Cardiac fibroblast (primary cell): ENCODE measurements around the gene HOXB4.

ENCODE experiments used
- DNase-seq, 2 donors: peaks; one replicate each; pipeline versions ENCODE4 v3.0.0 to v3.0.0-alpha.2; 2010; ENCODE audit warnings: low read depth in 2 of 2
- H3K4me3 ChIP-seq, 2 donors: replicated peaks in 1 of 2; 1 replicate in 1 of 2; 2 replicates in 1 of 2; pipeline ENCODE4 v1.5.1; 2011; ENCODE audit warnings: low read depth in 2 of 2, low read length in 2 of 2, mild to moderate bottlenecking in 2 of 2, moderate library complexity in 1 of 2
- TF ChIP-seq, protein P1 (sequence below): IDR thresholded peaks from one replicate; pipeline ENCODE4 v1.5.1; 2011; ENCODE audit warnings: low read depth, mild to moderate bottlenecking, low read length, inconsistent platforms

Gene HOXB4

DNA sequence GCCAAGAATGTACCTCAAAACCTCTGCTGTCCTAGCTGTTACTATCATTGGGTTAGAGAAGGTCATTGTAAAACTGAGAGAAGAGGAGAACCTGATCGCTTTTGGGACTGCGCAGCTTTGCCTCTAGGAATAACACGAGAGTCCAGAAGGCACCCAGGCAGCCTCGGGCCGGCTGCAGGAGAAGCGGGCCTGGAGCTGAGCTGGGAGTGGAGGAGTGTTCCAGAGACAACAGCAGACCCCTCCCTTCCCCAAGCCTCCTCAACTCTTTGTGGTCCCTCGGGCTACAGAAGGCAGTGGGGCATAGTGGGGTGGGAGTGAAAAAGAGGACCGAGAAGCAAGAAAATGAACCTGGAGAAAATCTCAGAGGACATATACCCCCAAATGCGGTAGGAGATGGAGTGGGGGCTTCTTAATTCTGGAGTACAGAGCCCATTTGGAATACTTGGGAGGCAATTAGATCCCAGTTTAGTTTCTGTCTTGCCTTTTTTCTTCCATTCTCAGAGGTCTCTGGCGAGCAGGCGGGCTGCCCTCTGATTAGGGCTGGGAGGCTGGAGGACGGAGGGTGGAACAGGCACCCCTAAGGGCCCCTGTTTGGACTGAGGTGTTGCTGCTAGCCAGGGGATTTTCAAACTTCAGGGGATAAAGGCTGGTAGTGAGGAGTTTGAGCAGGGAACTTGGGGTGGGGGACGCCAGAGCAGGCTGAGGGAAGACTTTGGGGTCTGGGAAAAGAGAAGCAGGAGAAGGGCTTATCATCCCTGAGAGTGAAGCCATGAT lies 19.9 kb downstream of the HOXB4 start:
- TF ChIP-seq, protein P1, sequence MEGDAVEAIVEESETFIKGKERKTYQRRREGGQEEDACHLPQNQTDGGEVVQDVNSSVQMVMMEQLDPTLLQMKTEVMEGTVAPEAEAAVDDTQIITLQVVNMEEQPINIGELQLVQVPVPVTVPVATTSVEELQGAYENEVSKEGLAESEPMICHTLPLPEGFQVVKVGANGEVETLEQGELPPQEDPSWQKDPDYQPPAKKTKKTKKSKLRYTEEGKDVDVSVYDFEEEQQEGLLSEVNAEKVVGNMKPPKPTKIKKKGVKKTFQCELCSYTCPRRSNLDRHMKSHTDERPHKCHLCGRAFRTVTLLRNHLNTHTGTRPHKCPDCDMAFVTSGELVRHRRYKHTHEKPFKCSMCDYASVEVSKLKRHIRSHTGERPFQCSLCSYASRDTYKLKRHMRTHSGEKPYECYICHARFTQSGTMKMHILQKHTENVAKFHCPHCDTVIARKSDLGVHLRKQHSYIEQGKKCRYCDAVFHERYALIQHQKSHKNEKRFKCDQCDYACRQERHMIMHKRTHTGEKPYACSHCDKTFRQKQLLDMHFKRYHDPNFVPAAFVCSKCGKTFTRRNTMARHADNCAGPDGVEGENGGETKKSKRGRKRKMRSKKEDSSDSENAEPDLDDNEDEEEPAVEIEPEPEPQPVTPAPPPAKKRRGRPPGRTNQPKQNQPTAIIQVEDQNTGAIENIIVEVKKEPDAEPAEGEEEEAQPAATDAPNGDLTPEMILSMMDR: no peak
- H3K4me3 ChIP-seq: no peak overlapping the region
- no peak for DNase-seq

DNA sequence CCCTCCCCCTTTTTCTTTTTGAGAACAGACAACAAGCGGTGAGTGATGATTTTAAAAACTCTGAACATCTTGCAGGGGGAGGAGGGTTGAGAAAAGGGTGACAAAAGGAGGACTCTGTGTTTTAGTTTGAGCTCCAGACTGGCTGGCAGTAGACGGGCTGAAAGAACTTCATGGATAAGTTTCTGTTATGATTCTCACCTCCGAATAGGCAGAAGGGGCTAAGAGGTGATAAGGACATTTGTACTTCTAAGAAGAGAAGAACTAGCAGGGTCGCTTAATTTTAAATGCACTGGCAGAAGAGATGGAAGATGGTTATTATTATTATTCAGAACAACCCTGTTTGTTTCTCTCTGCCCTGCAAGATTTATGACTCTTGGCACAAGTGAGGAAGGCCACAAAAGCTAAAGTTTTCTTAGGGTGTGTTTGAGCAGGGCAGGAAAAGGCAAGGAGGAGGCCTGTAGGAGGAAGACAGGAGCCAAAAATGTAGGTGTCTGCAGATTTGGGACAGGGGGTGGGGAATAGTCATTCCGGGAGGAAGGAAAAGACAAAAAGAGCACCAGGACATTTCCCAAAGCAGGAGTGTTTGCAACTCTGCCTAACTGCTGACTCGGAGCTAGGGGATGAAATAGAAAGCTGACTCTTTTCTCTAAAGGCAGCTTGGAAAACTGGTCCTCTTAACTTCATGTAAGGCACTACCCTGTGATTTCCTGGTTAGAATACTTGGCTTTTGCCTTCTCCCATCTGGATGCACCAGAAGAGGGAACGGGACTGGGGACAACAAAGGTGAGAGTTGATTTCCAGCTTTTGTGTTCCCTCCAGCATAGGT lies 21.4 kb downstream of the HOXB4 start:
- TF ChIP-seq, protein P1: no peak
- no peak for DNase-seq
- H3K4me3 ChIP-seq: no peak overlapping the region

DNA sequence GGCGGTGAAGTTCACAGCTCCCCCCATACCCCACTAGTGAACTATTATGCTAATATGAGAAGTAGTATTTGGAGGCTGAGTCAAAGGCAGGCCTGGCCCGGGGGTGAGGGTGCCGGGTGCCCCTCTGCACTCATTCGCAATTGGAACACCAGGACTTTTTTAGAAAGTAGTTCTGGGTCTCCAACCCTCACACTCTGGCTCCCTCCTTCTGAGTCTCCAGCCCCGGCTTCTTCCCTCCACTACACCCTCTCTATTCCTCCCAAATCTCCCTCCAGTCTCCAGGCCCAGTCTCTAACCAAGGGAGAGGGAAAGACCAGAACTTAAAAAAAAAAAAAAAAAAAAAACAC lies 21.9 kb downstream of the HOXB4 start:
- DNase-seq: no peak
- H3K4me3 ChIP-seq: no peak overlapping the region
- TF ChIP-seq, protein P1: no peak

DNA sequence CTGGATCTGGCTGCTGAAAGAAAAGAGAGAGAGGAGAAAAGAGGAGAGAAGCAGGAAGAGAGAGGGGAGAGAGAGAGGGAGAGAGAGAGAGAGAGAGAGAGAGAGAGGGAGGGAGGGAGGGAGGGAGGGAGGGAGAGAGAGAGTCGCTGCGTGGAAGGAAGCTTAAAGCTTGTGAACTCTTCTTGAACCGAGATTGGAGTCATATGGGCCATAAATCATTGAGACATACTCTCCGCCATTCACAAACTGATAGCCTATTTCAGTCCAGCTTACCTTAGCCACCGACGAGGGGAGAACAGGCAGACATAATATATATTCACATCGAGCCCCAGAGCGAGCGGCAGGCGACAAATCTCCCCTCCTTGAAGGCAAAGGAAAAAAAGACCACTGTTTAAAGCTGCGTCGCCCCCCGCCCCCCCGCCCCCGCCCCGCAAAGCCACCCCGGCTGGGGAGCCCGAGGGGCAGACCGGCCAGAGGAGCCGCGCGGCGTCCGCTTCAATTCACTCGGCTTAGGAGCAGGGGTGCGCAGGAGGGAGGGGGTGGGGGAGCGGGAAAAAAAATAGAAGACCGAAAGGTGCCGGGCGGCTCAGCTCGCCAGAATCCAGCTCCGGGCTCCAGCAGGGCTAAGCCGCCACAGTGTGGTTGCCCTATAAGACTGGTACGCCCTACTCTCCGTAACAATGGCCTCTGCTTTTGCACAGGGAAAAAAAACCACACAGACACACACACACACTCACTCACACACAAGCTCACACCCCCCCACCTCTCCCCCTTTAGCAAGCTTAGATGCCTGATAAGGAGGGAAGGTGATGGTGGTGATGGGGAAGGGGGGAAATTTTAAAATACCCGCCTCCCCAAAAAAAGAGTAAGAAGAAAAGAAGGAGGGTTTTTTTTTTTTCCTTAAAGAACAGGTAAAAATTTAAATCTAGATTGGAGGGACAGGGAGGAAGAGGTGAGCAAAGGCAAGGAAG lies 22.6 kb downstream of the HOXB4 start:
- DNase-seq: peak; percentile 87 to 90
- TF ChIP-seq, protein P1: no peak
- H3K4me3 ChIP-seq: peak overlapping the region; percentile 36 to 57

DNA sequence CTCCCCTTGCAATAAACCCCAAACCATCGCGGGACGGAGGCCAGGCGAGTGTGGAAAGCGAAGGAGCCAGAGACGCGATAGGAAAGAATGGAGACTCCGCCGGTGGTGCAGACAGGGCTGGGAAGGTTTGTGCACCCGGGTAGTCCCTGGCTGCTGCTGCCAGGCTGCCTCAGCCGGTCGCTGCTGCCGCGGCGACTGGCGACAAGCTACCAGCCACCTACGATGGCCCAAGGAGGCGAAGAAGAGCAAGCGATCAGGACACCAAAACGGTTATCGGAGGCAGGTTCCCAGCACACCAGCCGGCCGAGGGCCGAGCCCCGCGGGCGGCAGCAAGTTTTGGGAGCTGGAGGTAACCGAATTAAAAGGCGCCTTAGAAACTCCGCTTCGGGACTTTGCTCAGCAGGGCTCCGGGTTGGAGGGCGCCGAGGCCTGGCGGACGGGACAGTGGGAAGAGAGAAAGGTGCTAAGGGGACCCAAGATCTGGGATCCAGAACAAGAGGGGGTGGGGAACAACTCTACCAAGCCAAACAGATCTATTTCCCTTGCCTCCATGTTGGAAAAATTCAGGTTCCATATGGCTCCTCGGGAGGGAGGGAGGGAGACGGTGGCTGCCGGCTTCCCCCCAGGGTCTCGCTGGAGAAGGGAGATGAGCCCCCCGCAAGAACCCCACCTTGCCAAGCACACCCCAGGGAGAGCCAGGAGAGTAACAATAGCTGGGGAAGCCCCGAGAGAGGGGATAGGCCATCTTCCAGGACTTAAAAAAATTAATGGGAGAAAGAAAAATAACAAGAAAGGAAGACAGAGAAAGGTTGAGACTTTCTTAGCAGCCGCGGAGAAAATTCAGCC lies 23.5 kb downstream of the HOXB4 start:
- H3K4me3 ChIP-seq: peak overlapping the region; percentile 30 to 57
- TF ChIP-seq, protein P1: no peak
- peak in 1 of 2 donors; percentile 47 for DNase-seq
